ENCODE data around the gene XPNPEP1. TPM values are rescaled to one million over a fixed set of nuclear protein-coding genes. Genes with fewer than 3 reads are reported as not detected.

Gene XPNPEP1
- total RNA-seq, 3 donors from 2014 or later (not counting 1 experiment from before 2014, with no cell fraction given): 102 to 118 (median 106) TPM

DNA sequence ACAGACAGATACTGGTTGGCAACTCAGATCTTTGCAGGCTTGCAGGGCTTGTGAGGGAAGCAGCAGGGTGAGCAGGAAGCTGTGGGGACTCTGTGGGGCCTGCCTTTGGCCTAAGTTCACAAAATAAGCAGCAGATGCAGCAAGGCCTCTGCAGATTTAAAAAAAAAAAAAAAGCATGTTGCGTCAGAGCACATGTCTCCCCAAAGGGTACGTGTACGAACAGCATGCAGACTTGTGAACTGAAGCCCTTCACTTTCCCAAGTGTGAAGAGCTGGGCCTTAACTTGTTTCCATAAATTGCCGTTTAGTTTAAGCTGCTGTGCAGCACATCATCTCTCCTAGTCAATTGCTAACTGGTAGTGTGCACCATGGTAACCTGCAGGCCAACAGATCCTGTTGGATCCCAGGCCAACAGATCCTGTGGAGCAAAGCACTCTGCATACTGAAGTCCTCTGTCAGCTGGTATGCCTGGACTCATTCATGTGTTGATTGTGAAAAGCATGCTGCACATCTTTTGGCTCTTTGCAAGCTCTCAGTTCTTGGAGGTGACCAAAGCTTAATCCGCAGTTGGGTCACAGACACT, 10.8 kb upstream of the XPNPEP1 start:
- peaks cover 27% of the 10 kb centered on the region for H3K4me1 ChIP-seq (ENCODE audit: control insufficient read depth, insufficient read depth, low read length)

DNA sequence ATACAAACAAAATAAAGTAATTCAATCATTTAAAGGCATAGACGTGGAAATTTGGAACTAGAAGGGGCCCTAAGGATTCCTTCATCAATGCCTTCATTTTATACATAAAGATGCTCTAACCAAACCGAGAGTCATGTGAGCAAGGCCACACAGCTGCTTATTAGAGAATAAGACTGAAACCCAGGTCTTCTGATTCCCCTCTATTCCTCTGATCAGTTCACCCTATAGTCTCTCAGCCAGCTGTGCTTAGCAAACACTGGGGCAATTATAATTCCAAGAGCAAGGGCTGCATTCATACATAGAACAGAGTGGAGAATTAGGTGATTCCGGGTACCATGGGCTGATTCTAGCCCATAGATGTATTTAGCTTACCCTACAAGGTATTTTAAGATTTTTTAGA, 9.7 kb upstream of the XPNPEP1 start:
- ATAC-seq: no peak
- TF ChIP-seq, protein P1, sequence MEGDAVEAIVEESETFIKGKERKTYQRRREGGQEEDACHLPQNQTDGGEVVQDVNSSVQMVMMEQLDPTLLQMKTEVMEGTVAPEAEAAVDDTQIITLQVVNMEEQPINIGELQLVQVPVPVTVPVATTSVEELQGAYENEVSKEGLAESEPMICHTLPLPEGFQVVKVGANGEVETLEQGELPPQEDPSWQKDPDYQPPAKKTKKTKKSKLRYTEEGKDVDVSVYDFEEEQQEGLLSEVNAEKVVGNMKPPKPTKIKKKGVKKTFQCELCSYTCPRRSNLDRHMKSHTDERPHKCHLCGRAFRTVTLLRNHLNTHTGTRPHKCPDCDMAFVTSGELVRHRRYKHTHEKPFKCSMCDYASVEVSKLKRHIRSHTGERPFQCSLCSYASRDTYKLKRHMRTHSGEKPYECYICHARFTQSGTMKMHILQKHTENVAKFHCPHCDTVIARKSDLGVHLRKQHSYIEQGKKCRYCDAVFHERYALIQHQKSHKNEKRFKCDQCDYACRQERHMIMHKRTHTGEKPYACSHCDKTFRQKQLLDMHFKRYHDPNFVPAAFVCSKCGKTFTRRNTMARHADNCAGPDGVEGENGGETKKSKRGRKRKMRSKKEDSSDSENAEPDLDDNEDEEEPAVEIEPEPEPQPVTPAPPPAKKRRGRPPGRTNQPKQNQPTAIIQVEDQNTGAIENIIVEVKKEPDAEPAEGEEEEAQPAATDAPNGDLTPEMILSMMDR (IDR thresholded peaks at IDR 0.05): no peak
- Histone ChIP-seq H3K9me3 (ENCODE audit: control insufficient read depth, insufficient read depth, low read length) (no peaks in the 10 kb centered on the region), H3K4me3 (ENCODE audit: low read length) (no peak overlapping the region), H3K27ac (ENCODE audit: low read length) (peak overlapping the region; percentile 8), H3K4me1 (ENCODE audit: control insufficient read depth, insufficient read depth, low read length) (peaks cover 27% of the 10 kb centered on the region), H3K36me3 (ENCODE audit: control insufficient read depth, insufficient read depth, low read length) (no peaks in the 10 kb centered on the region), H3K27me3 (ENCODE audit: control insufficient read depth, insufficient read depth, low read length) (no peaks in the 10 kb centered on the region)
- Mint-ChIP-seq H3K4me1 (peaks cover 24 to 27% of the 10 kb centered on the region in 2 donors), H3K9me3 (no peaks in the 10 kb centered on the region), H3K27ac (peak overlapping the region; percentile 75 to 80), H3K36me3 (no peaks in the 10 kb centered on the region), H3K4me3 (no peak overlapping the region), H3K27me3 (ENCODE audit: low read depth in 2 of 2) (no peaks in the 10 kb centered on the region)
- WGBS (ENCODE audit: insufficient coverage): 100% methylated on average over 3 of the region's 3 CpGs
- intact Hi-C loops (cut with micrococcal nuclease): no loop called here
- DNase-seq: no peak

More for the DNA sequence above, 10.8 kb upstream of the XPNPEP1 start:
- peak overlapping the region; percentile 67 for H3K4me3 Mint-ChIP-seq
- Histone ChIP-seq H3K9me3 (ENCODE audit: control insufficient read depth, insufficient read depth, low read length) (no peaks in the 10 kb centered on the region), H3K27ac (ENCODE audit: low read length) (peak overlapping the region; percentile 28), H3K4me3 (ENCODE audit: low read length) (no peak overlapping the region), H3K27me3 (ENCODE audit: control insufficient read depth, insufficient read depth, low read length) (no peaks in the 10 kb centered on the region), H3K36me3 (ENCODE audit: control insufficient read depth, insufficient read depth, low read length) (no peaks in the 10 kb centered on the region)
- DNase-seq (peak; percentile 28 to 79), ATAC-seq (peak; percentile 87 to 93 (median 90))
- 22% methylated on average over 5 of the region's 5 CpGs for WGBS (ENCODE audit: insufficient coverage)
- H3K27me3 Mint-ChIP-seq (ENCODE audit: low read depth in 2 of 2): no peaks in the 10 kb centered on the region
- peaks cover 24 to 27% of the 10 kb centered on the region in 2 donors for H3K4me1 Mint-ChIP-seq
- no peaks in the 10 kb centered on the region for H3K9me3 Mint-ChIP-seq
- no peaks in the 10 kb centered on the region for H3K36me3 Mint-ChIP-seq
- TF ChIP-seq, protein P1 (IDR thresholded peaks at IDR 0.05): no peak
- peak overlapping the region; percentile 75 to 80 for H3K27ac Mint-ChIP-seq
- intact Hi-C loops (cut with micrococcal nuclease): loop anchor here (2.0 kb wide), 1 partner anchor 19 kb away; no protein-coding TSS in a partner anchor

DNA sequence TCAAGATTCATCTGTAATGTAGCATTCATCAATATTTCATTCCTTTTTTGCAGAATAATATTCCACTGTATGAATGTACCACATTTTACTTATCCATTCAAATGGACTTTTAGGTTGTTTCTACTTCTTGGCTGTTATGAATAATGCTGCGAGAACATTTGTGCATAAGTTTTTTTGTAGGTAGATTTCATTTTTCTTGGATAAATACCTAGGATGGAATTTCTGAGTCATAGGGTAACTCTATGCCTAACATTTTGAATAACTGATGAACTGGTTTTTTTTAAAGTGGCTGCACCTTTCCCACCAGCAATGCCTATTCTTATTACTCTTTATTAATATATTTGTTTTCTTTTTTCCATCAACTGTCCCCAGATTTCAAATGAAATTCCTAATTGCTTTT, 9.1 kb upstream of the XPNPEP1 start:
- Mint-ChIP-seq H3K9me3 (no peaks in the 10 kb centered on the region), H3K36me3 (no peaks in the 10 kb centered on the region), H3K27me3 (ENCODE audit: low read depth in 2 of 2) (no peaks in the 10 kb centered on the region), H3K27ac (peak overlapping the region in 1 of 2 donors; percentile 47), H3K4me3 (no peak overlapping the region), H3K4me1 (peaks cover 24 to 27% of the 10 kb centered on the region in 2 donors)
- Histone ChIP-seq H3K27me3 (ENCODE audit: control insufficient read depth, insufficient read depth, low read length) (no peaks in the 10 kb centered on the region), H3K36me3 (ENCODE audit: control insufficient read depth, insufficient read depth, low read length) (no peaks in the 10 kb centered on the region), H3K4me3 (ENCODE audit: low read length) (no peak overlapping the region), H3K4me1 (ENCODE audit: control insufficient read depth, insufficient read depth, low read length) (peaks cover 27% of the 10 kb centered on the region), H3K27ac (ENCODE audit: low read length) (no peak overlapping the region), H3K9me3 (ENCODE audit: control insufficient read depth, insufficient read depth, low read length) (no peaks in the 10 kb centered on the region)
- ATAC-seq (no peak), DNase-seq (no peak)
- intact Hi-C loops (cut with micrococcal nuclease): no loop called here
- WGBS (ENCODE audit: insufficient coverage): 100% methylated on average over 1 of the region's 1 CpG
- TF ChIP-seq, protein P1 (IDR thresholded peaks at IDR 0.05): no peak

DNA sequence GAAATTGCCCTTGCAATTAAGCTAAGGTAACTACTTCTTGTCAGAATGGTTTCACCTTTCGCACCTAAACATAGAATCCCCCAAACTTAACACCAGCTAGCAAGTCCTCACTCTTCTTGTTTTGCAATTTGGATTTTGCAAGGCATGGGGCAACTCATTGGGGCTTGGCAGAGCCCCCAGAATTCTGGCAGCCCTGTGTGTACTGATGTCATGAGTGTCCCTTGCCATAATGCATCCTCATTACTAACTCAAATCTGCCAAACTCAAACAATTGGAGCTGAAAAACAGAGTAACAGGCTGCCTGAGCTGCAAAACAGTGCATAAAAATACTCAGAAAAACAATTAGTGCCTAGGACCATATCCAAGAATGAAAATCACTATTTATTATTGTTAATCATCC, 7.9 kb upstream of the XPNPEP1 start:
- H3K27me3 Mint-ChIP-seq (ENCODE audit: low read depth in 2 of 2): no peaks in the 10 kb centered on the region
- Histone ChIP-seq H3K27ac (ENCODE audit: low read length) (no peak overlapping the region), H3K9me3 (ENCODE audit: control insufficient read depth, insufficient read depth, low read length) (no peaks in the 10 kb centered on the region), H3K36me3 (ENCODE audit: control insufficient read depth, insufficient read depth, low read length) (no peaks in the 10 kb centered on the region), H3K27me3 (ENCODE audit: control insufficient read depth, insufficient read depth, low read length) (no peaks in the 10 kb centered on the region), H3K4me1 (ENCODE audit: control insufficient read depth, insufficient read depth, low read length) (peaks cover 27% of the 10 kb centered on the region), H3K4me3 (ENCODE audit: low read length) (no peak overlapping the region)
- DNase-seq: no peak
- no peaks in the 10 kb centered on the region for H3K9me3 Mint-ChIP-seq
- TF ChIP-seq, protein P1 (IDR thresholded peaks at IDR 0.05): no peak
- H3K36me3 Mint-ChIP-seq: no peaks in the 10 kb centered on the region
- H3K27ac Mint-ChIP-seq: no peak overlapping the region
- intact Hi-C loops (cut with micrococcal nuclease): no loop called here
- no peak for ATAC-seq
- WGBS (ENCODE audit: insufficient coverage): 94% methylated on average over 1 of the region's 1 CpG
- H3K4me1 Mint-ChIP-seq: peaks cover 24 to 27% of the 10 kb centered on the region in 2 donors
- H3K4me3 Mint-ChIP-seq: no peak overlapping the region

All from natural killer cell (primary cell).